Measurements from ENCODE around the gene ITGA2.
A peak's percentile ranks its signal among the peaks of the same experiment; 100 is the strongest.
"Not testable (repeated sequence)": the region's sequence is repeated elsewhere in the genome, so short reads cannot be mapped to it uniquely, and the experiment has no call there.

Gene ITGA2

GRCh38 chr5:52989025-52989780 lies at the start of gene ITGA2:
ITGA2 (plus strand) TSS chr5:52989352; CDS start chr5:52989469, 117 bp downstream.
- DNase-seq (ENCODE audit: low read depth in 2 of 2), result peak in 1 of 2 donors; percentile 3

GRCh38 chr5:52943285-52943684 lies 45.9 kb upstream of the ITGA2 start:
- DNase-seq (ENCODE audit: low read depth in 2 of 2), result no peak

- no peak for DNase-seq (ENCODE audit: low read depth in 2 of 2)
Observed at GRCh38 chr5:52943808-52944207, 45.3 kb upstream of the ITGA2 start.

GRCh38 chr5:52945040-52945439 lies 44.1 kb upstream of the ITGA2 start:
- no peak for DNase-seq (ENCODE audit: low read depth in 2 of 2)

- DNase-seq (ENCODE audit: low read depth in 2 of 2), result no peak
Observed at GRCh38 chr5:52947208-52947607, 41.9 kb upstream of the ITGA2 start.

GRCh38 chr5:52947851-52948250 lies 41.3 kb upstream of the ITGA2 start:
- no peak for DNase-seq (ENCODE audit: low read depth in 2 of 2)

GRCh38 chr5:52948418-52949076 lies 40.6 kb upstream of the ITGA2 start:
- DNase-seq (ENCODE audit: low read depth in 2 of 2), result peak; percentile 7 to 25

- DNase-seq (ENCODE audit: low read depth in 2 of 2), result no peak
Observed at GRCh38 chr5:52950686-52951085, 38.5 kb upstream of the ITGA2 start.

- DNase-seq (ENCODE audit: low read depth in 2 of 2), result no peak
Observed at GRCh38 chr5:52952483-52952882, 36.7 kb upstream of the ITGA2 start.

- no peak for DNase-seq (ENCODE audit: low read depth in 2 of 2)
Observed at GRCh38 chr5:52956014-52956413, 33.1 kb upstream of the ITGA2 start.

- DNase-seq (ENCODE audit: low read depth in 2 of 2), result no peak
Observed at GRCh38 chr5:52956915-52957747, 32.0 kb upstream of the ITGA2 start.

GRCh38 chr5:52961274-52961681 lies 27.9 kb upstream of the ITGA2 start:
- no peak for DNase-seq (ENCODE audit: low read depth in 2 of 2)

- no peak for DNase-seq (ENCODE audit: low read depth in 2 of 2)
Observed at GRCh38 chr5:52963636-52964035, 25.5 kb upstream of the ITGA2 start.

- no peak for DNase-seq (ENCODE audit: low read depth in 2 of 2)
Observed at GRCh38 chr5:52964138-52964537, 25.0 kb upstream of the ITGA2 start.

- not testable (repeated sequence) for DNase-seq (ENCODE audit: low read depth in 2 of 2)
Observed at GRCh38 chr5:52976157-52976556, 13.0 kb upstream of the ITGA2 start.

GRCh38 chr5:52977264-52977897 lies 11.8 kb upstream of the ITGA2 start:
- no peak for DNase-seq (ENCODE audit: low read depth in 2 of 2)

- no peak for DNase-seq (ENCODE audit: low read depth in 2 of 2)
Observed at GRCh38 chr5:52981507-52981906, 7.6 kb upstream of the ITGA2 start.

- no peak for DNase-seq (ENCODE audit: low read depth in 2 of 2)
Observed at GRCh38 chr5:52983731-52984636, 5.2 kb upstream of the ITGA2 start.

GRCh38 chr5:52985306-52985705 lies 3.8 kb upstream of the ITGA2 start:
- no peak for DNase-seq (ENCODE audit: low read depth in 2 of 2)

- no peak for DNase-seq (ENCODE audit: low read depth in 2 of 2)
Observed at GRCh38 chr5:52987711-52988331, 1.3 kb upstream of the ITGA2 start.

Measured in stimulated activated CD8-positive, alpha-beta memory T cell treated with anti-CD3 and anti-CD28 coated beads, Interleukin-7, amount 100 ng/mL, for 4 hours (primary cell).